Small intestine (tissue), 16 donors: ENCODE measurements around the gene PIKFYVE. TPM values are rescaled to one million over a fixed set of nuclear protein-coding genes. Genes with fewer than 3 reads are reported as not detected.
"Not testable (repeated sequence)": the region's sequence is repeated elsewhere in the genome, so short reads cannot be mapped to it uniquely, and the experiment has no call there.

Experiments used
- DNase-seq, 2 donors: peaks; one replicate each; pipeline versions ENCODE4 v3.0.0 to v3.0.0-alpha.2; 2013
- FAIRE-seq: peaks from 2 replicates; lab custom pipeline; 2012; peaks lifted over from hg19 to GRCh38; lab: Jason Lieb, UNC
- H3K27ac ChIP-seq, 3 donors: one replicate each; pipeline ENCODE4 v1.5.1; 2013; ENCODE audit warnings: low read length in 2 of 3, mild to moderate bottlenecking in 2 of 3, control low read depth in 1 of 3, inconsistent platforms in 1 of 3, low read depth in 1 of 3, moderate library complexity in 1 of 3
- H3K27me3 ChIP-seq, 3 donors: one replicate each; pipeline ENCODE4 v1.6.1; 2013; ENCODE audit warnings: low read length in 3 of 3, inconsistent platforms in 1 of 3; ENCODE audit not compliant: control insufficient read depth in 3 of 3, insufficient read depth in 3 of 3
- H3K36me3 ChIP-seq, 3 donors: one replicate each; pipeline ENCODE4 v1.6.1; 2013; ENCODE audit warnings: low read length in 3 of 3, inconsistent platforms in 1 of 3, low read depth in 1 of 3, mild to moderate bottlenecking in 1 of 3, moderate library complexity in 1 of 3; ENCODE audit not compliant: control insufficient read depth in 3 of 3, insufficient read depth in 2 of 3
- H3K4me1 ChIP-seq, 3 donors: one replicate each; pipeline ENCODE4 v1.6.1; 2013; ENCODE audit warnings: low read length in 2 of 3, inconsistent platforms in 1 of 3, low read depth in 1 of 3, mild to moderate bottlenecking in 1 of 3, moderate library complexity in 1 of 3; ENCODE audit not compliant: control insufficient read depth in 3 of 3, insufficient read depth in 2 of 3
- H3K4me3 ChIP-seq, 3 donors: one replicate each; pipeline ENCODE4 v1.5.1; 2013; ENCODE audit warnings: low read length in 3 of 3, control low read depth in 1 of 3, inconsistent platforms in 1 of 3, low read depth in 1 of 3, mild to moderate bottlenecking in 1 of 3, moderate library complexity in 1 of 3
- H3K9me3 ChIP-seq, 2 donors: one replicate each; pipeline ENCODE4 v1.6.1; 2013; ENCODE audit warnings: low read depth in 1 of 2, low read length in 1 of 2; ENCODE audit not compliant: control insufficient read depth in 2 of 2, insufficient read depth in 1 of 2
- WGBS, 3 donors: extraction: QIAGEN DNeasy Blood & Tissue Kit; methylation state at CpG; one replicate each; pipeline ENCODE4 v1.1.7; 2013; 5-methylcytosine and 5-hydroxymethylcytosine counted together
- long read RNA-seq, 10 donors: transcript quantifications; one replicate each; lab custom pipeline, GENCODE V29; 2026
- polyA plus RNA-seq, 4 donors: library from polyadenylated mRNA; stranded (reverse) in 3 of 4; unstranded in 1 of 4; fragments of 200-250 nt in 3 of 4; fragments of 120-200 nt in 1 of 4; gene quantifications; one replicate each; pipeline versions ENCODE4 v1.2.1 to v1.2.3, GENCODE V29; 2013
- donor health status: healthy with polysubstance abuse.
- donor health status: control.
- donor health status: control.
- donor health status: Bipolar disorder and iron deficiency.
- donor health status: healthy.

The PIKFYVE gene
- polyA plus RNA-seq = 10 to 100 TPM in 1 of 4 donors, 1 to 10 TPM in 3; 5.1 to 17.3 (median 7.1) TPM
- long read RNA-seq, donor 1 = 0 reads
- long read RNA-seq, donor 2 = 0 reads
- long read RNA-seq, donor 3 = 0 reads
- long read RNA-seq, donor 4 = 0 reads
- long read RNA-seq, donor 5 = 0 reads
- long read RNA-seq, donor 6 = 0 reads
- long read RNA-seq, donor 7 = 0 reads
- long read RNA-seq, donor 8 = 0 reads
- long read RNA-seq, donor 9, partial matches to known transcripts = 10 of 10 reads
- long read RNA-seq, donor 9, other reads (novel, unspliced or antisense) = 0 of 10 reads
- long read RNA-seq, donor 10 = 0 reads

DNA sequence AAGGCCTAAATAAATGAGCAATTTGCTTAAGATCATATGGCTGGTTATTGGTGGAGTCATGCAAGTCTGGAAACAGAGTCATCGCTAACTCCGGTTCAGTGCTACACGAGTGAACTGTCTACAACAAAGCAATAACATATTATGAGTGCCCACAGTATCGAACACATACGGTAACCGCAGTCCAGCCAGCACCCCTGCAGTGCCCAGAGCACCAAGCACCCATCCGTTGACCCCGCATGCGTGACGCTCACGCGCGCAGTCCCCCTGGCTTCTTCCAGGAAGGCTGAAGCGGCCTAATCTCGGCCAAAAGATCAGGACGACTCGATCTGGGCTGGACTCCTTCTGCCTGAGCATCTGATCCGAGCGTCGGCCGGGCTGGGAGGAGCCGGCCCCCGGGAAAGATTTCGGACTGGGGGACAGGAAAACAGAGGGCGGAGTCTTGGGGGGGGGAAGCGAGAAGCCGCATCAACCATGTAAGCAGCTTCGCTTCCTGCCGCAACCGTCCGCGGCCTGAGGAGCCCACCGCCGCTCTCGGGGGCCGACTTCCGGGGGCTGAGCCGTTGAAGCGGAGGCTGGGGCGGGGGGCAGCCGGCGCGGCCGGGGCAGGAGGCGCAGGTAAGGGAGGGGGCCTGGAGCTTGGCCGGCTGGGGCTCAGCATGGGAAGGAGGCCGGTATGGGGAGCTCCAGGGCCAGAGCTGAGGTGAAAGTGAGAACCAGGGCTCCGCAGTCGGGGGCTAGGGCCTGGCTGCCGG lies at the start of gene PIKFYVE:
PIKFYVE (plus strand) TSS at position 455 of the 752 bp plus-strand sequence. CDS start 5,265 bp downstream, outside the sequence.
- FAIRE-seq = no peak

DNA sequence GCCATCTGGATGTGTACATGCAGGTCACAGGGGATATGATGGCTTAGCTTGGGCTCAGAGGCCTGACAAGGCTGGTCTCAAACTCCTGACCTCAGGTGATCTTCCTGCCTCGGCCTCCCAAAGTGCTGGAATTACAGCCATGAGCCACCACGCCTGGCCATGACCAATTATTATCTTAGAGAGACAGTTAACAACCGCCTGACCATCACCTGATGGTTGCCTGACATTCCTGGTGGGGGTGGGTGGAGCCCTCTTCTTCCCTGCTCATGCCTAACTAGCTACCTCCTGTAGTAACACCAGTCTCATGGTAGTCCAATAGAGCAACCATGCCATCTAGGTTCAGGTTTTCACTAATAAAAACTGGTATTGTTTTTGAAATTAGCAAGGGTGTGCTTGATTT lies 44.2 kb upstream of the PIKFYVE start:
- H3K27me3 ChIP-seq, FAIRE-seq: not testable (repeated sequence)
- WGBS, 3 donors = 72 to 82% (median 80%) methylated on average over 3 of the region's 3 CpGs

More for the DNA sequence above, at the start of gene PIKFYVE:
- no peaks in the 10 kb centered on the region for H3K9me3 ChIP-seq
- peaks cover 0 to 13% (median 7%) of the 10 kb centered on the region in 3 donors for H3K4me1 ChIP-seq
- peak; percentile 97 to 98 for DNase-seq
- no peaks in the 10 kb centered on the region for H3K27me3 ChIP-seq
- H3K4me3 ChIP-seq = peak within 1 kb of the TSS; percentile 80 to 93 (median 84)
- H3K27ac ChIP-seq = peak within 1 kb of the TSS; percentile 86 to 95 (median 89)
- peaks cover 0 to 5% (median 0%) of the 10 kb centered on the region in 3 donors for H3K36me3 ChIP-seq
- 0 to 1% (median 0%) methylated on average over 46 to 50 of the region's 50 CpGs for WGBS, 3 donors

GRCh38 chr2:208222351-208222750 lies 43.7 kb upstream of the PIKFYVE start:
- H3K36me3 ChIP-seq = no peaks in the 10 kb centered on the region
- H3K27me3 ChIP-seq = no peaks in the 10 kb centered on the region
- 82 to 88% (median 86%) methylated on average over 3 of the region's 3 CpGs for WGBS, 3 donors
- FAIRE-seq (no peak), DNase-seq (no peak)
- H3K4me1 ChIP-seq = no peaks in the 10 kb centered on the region
- peaks cover 0 to 3% of the 10 kb centered on the region in 2 donors for H3K9me3 ChIP-seq
- no peak overlapping the region for H3K4me3 ChIP-seq
- no peak overlapping the region for H3K27ac ChIP-seq

More for the DNA sequence above, 44.2 kb upstream of the PIKFYVE start:
- H3K4me1 ChIP-seq, H3K36me3 ChIP-seq, DNase-seq, H3K27ac ChIP-seq, H3K9me3 ChIP-seq, H3K4me3 ChIP-seq: not testable (repeated sequence)

DNA sequence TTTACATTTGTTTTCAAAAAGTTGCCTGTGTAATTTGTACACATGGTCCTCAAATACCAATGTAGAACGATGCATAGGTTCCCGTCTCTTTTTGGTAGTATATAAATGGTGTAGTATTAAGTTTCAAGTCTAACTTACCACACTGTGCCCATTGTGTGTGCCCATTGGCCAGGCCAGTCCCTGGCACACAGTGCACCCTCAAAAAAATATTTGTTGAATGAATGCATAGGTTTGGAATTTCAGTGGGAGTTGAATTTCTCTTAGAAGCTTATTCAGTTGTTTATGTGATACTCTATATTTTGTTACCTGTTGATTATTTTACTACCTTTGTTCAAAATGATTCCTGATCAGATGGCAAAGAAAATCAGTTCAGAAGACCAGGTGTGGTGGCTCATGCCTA lies 41.3 kb upstream of the PIKFYVE start:
- 95 to 99% (median 96%) methylated on average over 2 of the region's 2 CpGs for WGBS, 3 donors
- no peaks in the 10 kb centered on the region for H3K36me3 ChIP-seq
- DNase-seq (no peak), FAIRE-seq (no peak)
- H3K4me1 ChIP-seq = no peaks in the 10 kb centered on the region
- peaks cover 0 to 3% of the 10 kb centered on the region in 2 donors for H3K9me3 ChIP-seq
- H3K27me3 ChIP-seq = no peaks in the 10 kb centered on the region
- H3K4me3 ChIP-seq = no peak overlapping the region
- H3K27ac ChIP-seq = no peak overlapping the region

GRCh38 chr2:208227581-208228232 lies 38.3 kb upstream of the PIKFYVE start:
- DNase-seq (no peak), FAIRE-seq (no peak)
- Histone ChIP-seq H3K9me3 (no peaks in the 10 kb centered on the region), H3K27me3 (no peaks in the 10 kb centered on the region), H3K36me3 (no peaks in the 10 kb centered on the region), H3K27ac (no peak overlapping the region), H3K4me3 (no peak overlapping the region), H3K4me1 (no peaks in the 10 kb centered on the region)
- WGBS, 3 donors = 93 to 95% (median 94%) methylated on average over 31 to 33 of the region's 33 CpGs

DNA sequence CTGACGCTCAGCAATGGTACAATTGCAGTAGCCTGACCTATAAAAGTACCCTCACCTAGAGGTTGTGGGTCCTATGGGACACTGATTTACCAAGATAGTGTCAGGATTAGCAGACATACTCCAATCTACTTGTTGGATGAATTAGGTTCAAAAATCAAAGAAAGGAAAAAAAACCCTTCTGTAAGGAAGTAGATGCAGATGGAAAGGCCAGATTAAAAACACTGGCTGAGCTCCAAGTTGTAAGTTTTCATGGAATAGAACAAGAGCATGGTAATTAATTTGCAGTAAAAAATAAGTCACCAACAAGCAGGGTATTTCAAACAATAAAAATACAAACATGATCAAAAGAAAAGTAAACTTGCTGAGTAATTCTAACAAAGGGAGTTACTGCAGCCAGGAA lies 37.6 kb upstream of the PIKFYVE start:
- WGBS, 3 donors = 68 to 81% (median 69%) methylated on average over 1 of the region's 1 CpG

DNA sequence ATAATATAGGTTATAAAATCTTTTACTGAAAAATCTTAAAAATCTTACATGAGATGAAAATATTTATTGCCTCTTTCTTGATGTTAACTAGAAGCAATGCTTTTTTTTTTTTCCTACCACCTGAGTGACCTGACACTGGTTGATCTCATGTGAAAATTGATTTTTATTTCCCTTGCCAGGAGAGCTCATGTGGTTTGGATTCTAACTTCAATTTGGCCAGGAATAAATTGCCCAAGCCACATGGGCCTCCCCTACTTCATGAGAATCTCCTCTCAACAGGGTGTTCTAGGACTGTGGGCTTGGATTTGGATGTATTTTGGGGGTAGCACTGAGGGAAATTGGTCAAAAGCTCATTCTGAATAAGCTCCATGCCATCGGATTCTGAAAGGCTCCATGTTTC lies 31.3 kb upstream of the PIKFYVE start:
- Histone ChIP-seq H3K27me3 (no peaks in the 10 kb centered on the region), H3K4me1 (no peaks in the 10 kb centered on the region), H3K36me3 (peaks cover 2 to 19% (median 15%) of the 10 kb centered on the region in 3 donors), H3K27ac (no peak overlapping the region), H3K9me3 (no peaks in the 10 kb centered on the region), H3K4me3 (no peak overlapping the region)
- FAIRE-seq (no peak), DNase-seq (no peak)
- 97 to 100% (median 100%) methylated on average over 1 of the region's 1 CpG for WGBS, 3 donors

More for the DNA sequence above, 37.6 kb upstream of the PIKFYVE start:
- H3K4me1 ChIP-seq = no peaks in the 10 kb centered on the region
- FAIRE-seq (no peak), DNase-seq (no peak)
- no peaks in the 10 kb centered on the region for H3K27me3 ChIP-seq
- no peaks in the 10 kb centered on the region for H3K9me3 ChIP-seq
- no peaks in the 10 kb centered on the region for H3K36me3 ChIP-seq
- no peak overlapping the region for H3K4me3 ChIP-seq
- H3K27ac ChIP-seq = no peak overlapping the region

GRCh38 chr2:208235860-208236259 lies 30.2 kb upstream of the PIKFYVE start:
- DNase-seq (no peak), FAIRE-seq (no peak)
- Histone ChIP-seq H3K27me3 (no peaks in the 10 kb centered on the region), H3K27ac (no peak overlapping the region), H3K9me3 (no peaks in the 10 kb centered on the region), H3K4me3 (no peak overlapping the region), H3K4me1 (peaks cover 0 to 2% (median 0%) of the 10 kb centered on the region in 3 donors), H3K36me3 (peaks cover 2 to 22% (median 19%) of the 10 kb centered on the region in 3 donors)
- 78 to 97% (median 89%) methylated on average over 2 of the region's 2 CpGs for WGBS, 3 donors
